Endodermal cell (in vitro differentiated cells): ENCODE data around the gene PRKAA1. TPM values are rescaled to one million over a fixed set of nuclear protein-coding genes. Genes with fewer than 3 reads are reported as not detected.

Experiments used
- DNase-seq: peaks from one replicate; pipeline ENCODE4 v3.0.0-alpha.2; 2017
- H3K27ac ChIP-seq: 2 replicates; pipeline ENCODE4 v1.5.1; 2013; ENCODE audit warnings: mild to moderate bottlenecking, low read depth, low read length, moderate library complexity
- H3K27me3 ChIP-seq: 2 replicates; pipeline ENCODE4 v1.6.1; 2013; ENCODE audit warnings: mild to moderate bottlenecking, low read length, moderate library complexity; ENCODE audit not compliant: insufficient read depth, control insufficient read depth, poor library complexity, severe bottlenecking
- H3K36me3 ChIP-seq: 2 replicates; pipeline ENCODE4 v1.7.0; 2013; ENCODE audit warnings: mild to moderate bottlenecking, low read length, moderate library complexity; ENCODE audit not compliant: control insufficient read depth, insufficient read depth
- H3K4me1 ChIP-seq: one replicate; pipeline ENCODE4 v1.7.0; 2013; ENCODE audit warnings: low read length; ENCODE audit not compliant: control insufficient read depth, insufficient read depth
- H3K4me3 ChIP-seq: 2 replicates; pipeline ENCODE4 v1.5.1; 2013; ENCODE audit warnings: mild to moderate bottlenecking, low read length, moderate library complexity
- H3K9ac ChIP-seq: 2 replicates; pipeline ENCODE4 v1.6.1; 2013; ENCODE audit warnings: mild to moderate bottlenecking, low read length, moderate library complexity; ENCODE audit not compliant: poor library complexity, severe bottlenecking; ENCODE audit errors: extremely low read depth
- H3K9me3 ChIP-seq: 2 replicates; pipeline ENCODE4 v1.6.1; 2013; ENCODE audit warnings: mild to moderate bottlenecking, low read length, moderate library complexity; ENCODE audit not compliant: control insufficient read depth
- H3K27ac Mint-ChIP-seq: 2 replicates; pipeline ENCODE4 v1.8.0; 2020; ENCODE audit warnings: mixed read lengths
- H3K27me3 Mint-ChIP-seq: 2 replicates; pipeline ENCODE4 v1.8.0; 2021; ENCODE audit warnings: mild to moderate bottlenecking, mixed read lengths; ENCODE audit not compliant: insufficient read depth
- H3K36me3 Mint-ChIP-seq: 2 replicates; pipeline ENCODE4 v1.8.0; 2020; ENCODE audit warnings: low read depth, mixed read lengths
- H3K4me1 Mint-ChIP-seq: 2 replicates; pipeline ENCODE4 v1.8.0; 2020; ENCODE audit warnings: mixed read lengths
- H3K4me3 Mint-ChIP-seq: 2 replicates; pipeline ENCODE4 v1.8.0; 2020; ENCODE audit warnings: mild to moderate bottlenecking, moderate library complexity, mixed read lengths
- H3K9me3 Mint-ChIP-seq: 2 replicates; pipeline ENCODE4 v1.8.0; 2020; ENCODE audit warnings: mild to moderate bottlenecking, mixed read lengths
- WGBS, 2 experiments: methylation state at CpG; one replicate each; pipeline versions ENCODE4 v1.1.5 to v1.1.7; 2013; ENCODE audit warnings: missing lambda C conversion rate in 2 of 2, mixed read lengths in 1 of 2; ENCODE audit not compliant: insufficient coverage in 1 of 2, insufficient read length in 1 of 2; 5-methylcytosine and 5-hydroxymethylcytosine counted together
- total RNA-seq, 2 donors: library from RNA; stranded (reverse); fragmentation: NEBNext Ultra II Directional in 1 of 2; extraction: Animal tissue kit (Norgen Biotek cat#: 25700) in 1 of 2; gene quantifications; 2 replicates in 1 of 2; 3 replicates in 1 of 2; pipeline ENCODE4 v1.2.1, GENCODE V29; 2021
- TF ChIP-seq, protein P1 (sequence below): fragments of 200-600 bp; sonication (generic); conservative IDR thresholded peaks from 2 replicates; pipeline ENCODE4 v1.5.0; 2021; ENCODE audit warnings: antibody characterized with exemption, mild to moderate bottlenecking

Gene PRKAA1
- total RNA-seq, 2 donors from 2014 or later: 47.7 to 50.4 TPM

DNA sequence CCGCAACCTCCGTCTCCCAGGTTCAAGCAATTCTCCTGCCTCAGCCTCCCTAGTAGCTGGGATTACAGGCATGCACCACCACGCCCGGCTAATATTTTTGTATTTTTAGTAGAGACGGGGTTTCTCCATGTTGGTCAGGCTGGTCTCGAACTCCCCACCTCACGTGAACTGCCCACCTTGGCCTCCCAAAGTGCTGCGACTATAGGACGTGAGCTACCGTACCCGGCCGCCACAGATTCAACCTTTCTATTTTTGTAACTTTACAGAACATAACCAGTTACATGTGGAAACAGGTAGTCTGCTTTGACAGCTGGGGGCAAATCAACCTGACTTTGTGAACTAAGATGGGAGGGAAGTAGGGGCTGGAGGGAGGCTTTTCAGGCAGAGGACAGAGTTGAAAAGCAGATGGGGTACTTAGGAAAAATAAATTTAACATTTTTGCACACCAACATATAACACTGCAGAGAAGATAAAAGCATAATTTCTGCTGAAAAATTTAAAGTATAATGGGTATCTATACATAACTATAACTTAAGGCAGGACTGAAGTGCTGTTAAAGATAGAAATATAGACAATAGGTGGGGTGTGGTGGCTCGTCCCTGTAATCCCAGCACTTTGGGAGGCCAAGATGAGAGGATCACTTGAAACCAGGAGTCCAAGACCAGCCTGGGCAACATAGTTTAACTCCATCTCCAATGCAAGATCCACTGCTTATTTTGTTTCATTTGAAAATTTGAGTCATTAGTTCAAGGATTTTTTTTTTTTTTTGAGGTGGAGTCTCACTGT is 31.8 kb upstream of the PRKAA1 start:
- 91 to 93% methylated on average over 8 to 13 of the region's 13 CpGs for WGBS, 2 experiments

DNA sequence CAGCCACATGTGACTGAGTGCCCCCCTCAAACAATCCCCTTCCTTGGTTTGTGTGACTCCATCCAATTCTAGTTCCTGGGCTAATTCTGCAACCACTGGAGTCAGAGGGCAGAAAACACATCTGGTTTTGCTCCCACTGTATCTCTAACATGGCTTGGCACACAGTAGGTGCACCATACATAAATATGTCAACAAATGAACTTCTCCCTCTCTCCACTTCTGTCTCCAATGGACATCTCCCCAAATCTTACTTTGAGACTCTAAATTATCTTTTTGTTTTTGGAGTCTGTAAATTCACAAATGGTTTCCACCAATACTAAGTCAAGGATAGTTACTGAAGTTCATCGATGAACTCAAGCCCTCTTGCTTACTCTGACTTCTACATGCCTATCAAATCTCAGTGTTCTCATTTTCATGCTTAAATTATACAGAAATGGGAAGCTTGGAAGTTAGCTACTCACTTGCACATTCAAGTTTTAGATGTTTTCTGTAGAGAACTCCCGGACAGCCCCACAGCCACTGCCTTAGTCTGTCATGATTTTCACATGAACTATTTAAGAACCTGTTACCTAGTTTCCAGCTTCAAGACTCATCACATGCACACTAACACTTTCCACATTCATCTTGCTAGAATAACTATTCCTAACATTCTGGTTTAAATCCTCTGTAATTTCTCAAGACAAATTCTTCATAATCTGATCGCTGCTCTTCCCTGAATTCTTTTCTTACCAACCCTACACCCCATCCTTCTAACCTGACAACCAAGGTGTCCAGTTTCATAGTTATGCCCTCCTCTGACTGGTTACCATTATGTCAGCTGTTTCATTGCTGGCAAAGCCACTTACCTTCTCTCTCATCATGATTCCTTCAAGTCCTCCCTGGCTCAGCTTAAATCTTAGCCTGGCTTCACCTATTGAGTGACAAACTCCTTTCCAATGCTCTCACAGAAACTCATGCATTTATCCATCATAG is 30.8 kb upstream of the PRKAA1 start:
- Mint-ChIP-seq H3K4me3 (peak overlapping the region; percentile 2), H3K36me3 (peaks cover 80% of the 10 kb centered on the region), H3K27me3 (no peaks in the 10 kb centered on the region), H3K4me1 (peaks cover 55% of the 10 kb centered on the region), H3K9me3 (no peaks in the 10 kb centered on the region), H3K27ac (peak overlapping the region; percentile 89)
- no peak for DNase-seq
- TF ChIP-seq, protein P1, sequence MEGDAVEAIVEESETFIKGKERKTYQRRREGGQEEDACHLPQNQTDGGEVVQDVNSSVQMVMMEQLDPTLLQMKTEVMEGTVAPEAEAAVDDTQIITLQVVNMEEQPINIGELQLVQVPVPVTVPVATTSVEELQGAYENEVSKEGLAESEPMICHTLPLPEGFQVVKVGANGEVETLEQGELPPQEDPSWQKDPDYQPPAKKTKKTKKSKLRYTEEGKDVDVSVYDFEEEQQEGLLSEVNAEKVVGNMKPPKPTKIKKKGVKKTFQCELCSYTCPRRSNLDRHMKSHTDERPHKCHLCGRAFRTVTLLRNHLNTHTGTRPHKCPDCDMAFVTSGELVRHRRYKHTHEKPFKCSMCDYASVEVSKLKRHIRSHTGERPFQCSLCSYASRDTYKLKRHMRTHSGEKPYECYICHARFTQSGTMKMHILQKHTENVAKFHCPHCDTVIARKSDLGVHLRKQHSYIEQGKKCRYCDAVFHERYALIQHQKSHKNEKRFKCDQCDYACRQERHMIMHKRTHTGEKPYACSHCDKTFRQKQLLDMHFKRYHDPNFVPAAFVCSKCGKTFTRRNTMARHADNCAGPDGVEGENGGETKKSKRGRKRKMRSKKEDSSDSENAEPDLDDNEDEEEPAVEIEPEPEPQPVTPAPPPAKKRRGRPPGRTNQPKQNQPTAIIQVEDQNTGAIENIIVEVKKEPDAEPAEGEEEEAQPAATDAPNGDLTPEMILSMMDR: no peak
- no peak overlapping the region for H3K27ac ChIP-seq
- H3K9me3 ChIP-seq: no peaks in the 10 kb centered on the region
- peaks cover 84% of the 10 kb centered on the region for H3K36me3 ChIP-seq
- H3K4me3 ChIP-seq: peak overlapping the region; percentile 1
- no peak overlapping the region for H3K9ac ChIP-seq
- 93 to 97% methylated on average over 3 of the region's 3 CpGs for WGBS, 2 experiments
- H3K4me1 ChIP-seq: peaks cover 17% of the 10 kb centered on the region
- no peaks in the 10 kb centered on the region for H3K27me3 ChIP-seq

More for the DNA sequence above, 31.8 kb upstream of the PRKAA1 start:
- Histone ChIP-seq H3K27me3 (no peaks in the 10 kb centered on the region), H3K4me1 (peaks cover 17% of the 10 kb centered on the region), H3K27ac (no peak overlapping the region), H3K9me3 (no peaks in the 10 kb centered on the region), H3K9ac (no peak overlapping the region), H3K36me3 (peaks cover 91% of the 10 kb centered on the region), H3K4me3 (peak overlapping the region; percentile 26)
- Mint-ChIP-seq H3K36me3 (peaks cover 88% of the 10 kb centered on the region), H3K9me3 (no peaks in the 10 kb centered on the region), H3K27ac (no peak overlapping the region), H3K4me1 (peaks cover 55% of the 10 kb centered on the region), H3K4me3 (peak overlapping the region; percentile 2), H3K27me3 (no peaks in the 10 kb centered on the region)
- TF ChIP-seq, protein P1: no peak
- DNase-seq: no peak

DNA sequence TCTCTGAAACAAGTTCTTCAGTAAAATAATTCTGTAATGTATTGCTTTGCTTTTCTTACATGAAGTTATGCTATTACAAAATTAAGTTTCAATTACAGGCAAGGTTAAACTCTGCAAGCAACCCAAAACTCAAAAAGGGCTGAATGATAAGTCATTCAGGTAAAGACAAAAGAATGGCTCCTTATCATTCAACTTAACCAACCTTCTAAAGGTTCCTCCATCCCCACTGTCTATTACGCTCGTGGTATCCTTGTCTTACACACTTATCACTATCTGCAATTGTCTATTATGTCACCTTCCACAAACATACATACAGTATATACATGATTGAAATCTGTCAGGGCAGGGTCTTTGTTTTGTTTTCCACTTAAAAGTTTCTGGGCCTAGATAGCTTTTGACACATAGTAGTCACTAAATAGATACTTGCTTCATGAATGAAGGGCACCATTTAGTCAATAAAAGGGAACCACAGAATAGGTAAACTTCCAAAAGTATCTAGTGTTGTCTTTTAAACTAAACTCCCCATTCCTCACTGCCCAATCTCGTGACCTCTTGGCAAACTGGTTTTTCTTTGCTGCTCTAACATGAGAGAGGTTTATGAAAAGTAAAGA is 30.0 kb upstream of the PRKAA1 start:
- H3K27ac ChIP-seq: no peak overlapping the region
- peak overlapping the region; percentile 1 for H3K4me3 ChIP-seq
- no peak overlapping the region for H3K9ac ChIP-seq
- peaks cover 75% of the 10 kb centered on the region for H3K36me3 ChIP-seq
- no peaks in the 10 kb centered on the region for H3K27me3 ChIP-seq
- Mint-ChIP-seq H3K4me3 (peak overlapping the region; percentile 15), H3K4me1 (peaks cover 47% of the 10 kb centered on the region), H3K9me3 (no peaks in the 10 kb centered on the region), H3K27me3 (no peaks in the 10 kb centered on the region), H3K27ac (peak overlapping the region; percentile 79), H3K36me3 (peaks cover 71% of the 10 kb centered on the region)
- 97 to 100% methylated on average over 2 to 3 of the region's 3 CpGs for WGBS, 2 experiments
- no peak for DNase-seq
- H3K4me1 ChIP-seq: peaks cover 13% of the 10 kb centered on the region
- TF ChIP-seq, protein P1: no peak
- H3K9me3 ChIP-seq: no peaks in the 10 kb centered on the region
